Adrenal gland (tissue), 5 donors: ENCODE measurements around the gene FIGNL2.

ENCODE experiments used
- POLR2A ChIP-seq, 2 donors: fragments of 450-650 bp; IDR thresholded peaks; one replicate each; pipeline ENCODE4 v1.6.1; 2017; ENCODE audit warnings: antibody characterized with exemption in 2 of 2, mild to moderate bottlenecking in 2 of 2, moderate library complexity in 1 of 2
- TF ChIP-seq, protein P1 (sequence below), 6 experiments: fragments of 450-650 bp in 4 of 6; fragments of 200-600 bp in 2 of 6; sonication (generic) in 1 of 6; IDR thresholded peaks; 1 replicate in 5 of 6; 2 replicates in 1 of 6; pipeline versions ENCODE4 v1.5.1 to v1.8.0; 2016 to 2021; ENCODE audit warnings: antibody characterized with exemption in 6 of 6, mild to moderate bottlenecking in 2 of 6, moderate library complexity in 1 of 6
- donor health status: DM: no; HTN: no; CAD: no.

DNA sequence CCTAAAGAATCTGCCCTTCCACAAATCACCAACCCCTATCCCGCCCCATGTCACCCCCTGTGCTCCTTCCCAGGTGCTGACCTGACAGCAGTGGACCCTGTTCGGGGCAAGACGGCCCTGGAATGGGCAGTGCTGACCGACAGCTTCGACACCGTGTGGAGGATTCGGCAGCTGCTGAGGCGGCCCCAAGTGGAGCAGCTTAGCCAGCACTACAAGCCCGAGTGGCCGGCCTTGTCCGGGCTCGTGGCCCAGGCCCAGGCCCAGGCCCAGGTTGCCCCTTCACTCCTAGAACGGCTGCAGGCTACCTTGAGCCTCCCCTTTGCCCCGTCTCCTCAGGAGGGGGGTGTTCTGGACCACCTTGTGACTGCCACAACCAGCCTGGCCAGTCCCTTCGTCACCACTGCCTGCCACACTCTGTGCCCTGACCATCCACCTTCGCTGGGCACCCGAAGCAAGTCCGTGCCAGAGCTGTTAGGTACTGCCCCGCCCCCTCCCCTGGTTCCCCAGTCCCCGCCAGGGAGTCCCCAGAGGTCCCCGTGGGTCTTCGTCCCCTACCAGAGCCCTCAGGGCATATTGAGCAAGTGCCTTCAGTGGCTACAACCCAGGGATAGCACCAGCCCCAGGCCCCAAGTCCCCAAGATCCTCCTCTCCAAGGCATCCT lies 42.1 kb upstream of the FIGNL2 start:
- TF ChIP-seq, protein P1, sequence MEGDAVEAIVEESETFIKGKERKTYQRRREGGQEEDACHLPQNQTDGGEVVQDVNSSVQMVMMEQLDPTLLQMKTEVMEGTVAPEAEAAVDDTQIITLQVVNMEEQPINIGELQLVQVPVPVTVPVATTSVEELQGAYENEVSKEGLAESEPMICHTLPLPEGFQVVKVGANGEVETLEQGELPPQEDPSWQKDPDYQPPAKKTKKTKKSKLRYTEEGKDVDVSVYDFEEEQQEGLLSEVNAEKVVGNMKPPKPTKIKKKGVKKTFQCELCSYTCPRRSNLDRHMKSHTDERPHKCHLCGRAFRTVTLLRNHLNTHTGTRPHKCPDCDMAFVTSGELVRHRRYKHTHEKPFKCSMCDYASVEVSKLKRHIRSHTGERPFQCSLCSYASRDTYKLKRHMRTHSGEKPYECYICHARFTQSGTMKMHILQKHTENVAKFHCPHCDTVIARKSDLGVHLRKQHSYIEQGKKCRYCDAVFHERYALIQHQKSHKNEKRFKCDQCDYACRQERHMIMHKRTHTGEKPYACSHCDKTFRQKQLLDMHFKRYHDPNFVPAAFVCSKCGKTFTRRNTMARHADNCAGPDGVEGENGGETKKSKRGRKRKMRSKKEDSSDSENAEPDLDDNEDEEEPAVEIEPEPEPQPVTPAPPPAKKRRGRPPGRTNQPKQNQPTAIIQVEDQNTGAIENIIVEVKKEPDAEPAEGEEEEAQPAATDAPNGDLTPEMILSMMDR (IDR thresholded peaks at IDR 0.05) = no peak
- TF ChIP-seq POLR2A (IDR thresholded peaks at IDR 0.05) = no peak
